Mesenchymal stem cell (in vitro differentiated cells and primary cell): ENCODE results near the gene MEIOSIN.
"Not testable (repeated sequence)": the region's sequence is repeated elsewhere in the genome, so short reads cannot be mapped to it uniquely, and the experiment has no call there.

ENCODE experiments used
- DNase-seq: peaks from one replicate; pipeline ENCODE4 v3.0.0-alpha.2; 2013
- H2AFZ ChIP-seq: one replicate; pipeline ENCODE4 v1.6.1; 2013; ENCODE audit warnings: low read depth, mild to moderate bottlenecking, control low read depth, inconsistent platforms, low read length, moderate library complexity
- H2AK5ac ChIP-seq: 2 replicates; pipeline ENCODE4 v1.6.1; 2013; ENCODE audit warnings: low read length, moderate library complexity, mild to moderate bottlenecking, inconsistent platforms; ENCODE audit not compliant: severe bottlenecking
- H2BK120ac ChIP-seq: one replicate; pipeline ENCODE4 v1.6.1; 2013; ENCODE audit warnings: low read depth, mild to moderate bottlenecking, inconsistent platforms, low read length, moderate library complexity
- H2BK12ac ChIP-seq, 2 experiments: one replicate each; pipeline ENCODE4 v1.6.1; 2013; ENCODE audit warnings: inconsistent platforms in 2 of 2, low read length in 2 of 2, mild to moderate bottlenecking in 2 of 2, moderate library complexity in 2 of 2, control low read depth in 1 of 2
- H2BK15ac ChIP-seq: one replicate; pipeline ENCODE4 v1.6.1; 2013; ENCODE audit warnings: mild to moderate bottlenecking, low read depth, inconsistent platforms; ENCODE audit not compliant: poor library complexity, severe bottlenecking
- H2BK5ac ChIP-seq: 2 replicates; pipeline ENCODE4 v1.6.1; 2013; ENCODE audit warnings: low read depth, mild to moderate bottlenecking, low read length, control low read depth, inconsistent platforms; ENCODE audit not compliant: poor library complexity, severe bottlenecking
- H3K14ac ChIP-seq, 2 experiments: one replicate each; pipeline ENCODE4 v1.6.1; 2013; ENCODE audit warnings: inconsistent platforms in 2 of 2, low read length in 2 of 2, control low read depth in 1 of 2, mild to moderate bottlenecking in 1 of 2, moderate library complexity in 1 of 2
- H3K18ac ChIP-seq, 2 experiments: one replicate each; pipeline ENCODE4 v1.6.1; 2013; ENCODE audit warnings: inconsistent platforms in 2 of 2, low read length in 2 of 2, control low read depth in 1 of 2, low read depth in 1 of 2, mild to moderate bottlenecking in 1 of 2
- H3K23ac ChIP-seq, 2 experiments: one replicate each; pipeline ENCODE4 v1.6.1; 2013; ENCODE audit warnings: inconsistent platforms in 2 of 2, low read length in 2 of 2, mild to moderate bottlenecking in 2 of 2, moderate library complexity in 2 of 2, control low read depth in 1 of 2
- H3K27ac ChIP-seq: 2 replicates; pipeline ENCODE4 v1.5.1; 2013; ENCODE audit warnings: mild to moderate bottlenecking, moderate library complexity, low read length, control low read depth, inconsistent platforms; ENCODE audit not compliant: poor library complexity, severe bottlenecking
- H3K27me3 ChIP-seq, 2 experiments: 2 replicates each; pipeline versions ENCODE4 v1.6.1 to v1.7.0; 2013; ENCODE audit warnings: low read length in 2 of 2, mild to moderate bottlenecking in 2 of 2, moderate library complexity in 2 of 2, control low read depth in 1 of 2, inconsistent platforms in 1 of 2; ENCODE audit not compliant: control insufficient read depth in 1 of 2, insufficient read depth in 1 of 2
- H3K36me3 ChIP-seq, 2 experiments: 2 replicates each; pipeline versions ENCODE4 v1.6.1 to v1.7.0; 2013; ENCODE audit warnings: low read length in 2 of 2, control low read depth in 1 of 2, inconsistent platforms in 1 of 2, low read depth in 1 of 2, mild to moderate bottlenecking in 1 of 2; ENCODE audit not compliant: insufficient read depth in 2 of 2, control insufficient read depth in 1 of 2
- H3K4ac ChIP-seq, 2 experiments: one replicate each; pipeline ENCODE4 v1.6.1; 2013; ENCODE audit warnings: inconsistent platforms in 2 of 2, low read length in 2 of 2, mild to moderate bottlenecking in 2 of 2, moderate library complexity in 2 of 2, control low read depth in 1 of 2, low read depth in 1 of 2
- H3K4me1 ChIP-seq: 2 replicates; pipeline ENCODE4 v1.6.1; 2013; ENCODE audit warnings: low read depth, low read length, control low read depth; ENCODE audit not compliant: control insufficient read depth, insufficient read depth
- H3K4me2 ChIP-seq: 2 replicates; pipeline ENCODE4 v1.6.1; 2013; ENCODE audit warnings: low read length, mild to moderate bottlenecking, inconsistent platforms; ENCODE audit not compliant: poor library complexity, severe bottlenecking
- H3K4me3 ChIP-seq, 2 experiments: 2 replicates each; pipeline versions ENCODE4 v1.5.1 to v1.7.0; 2013; ENCODE audit warnings: low read length in 2 of 2, mild to moderate bottlenecking in 2 of 2, control low read depth in 1 of 2, low read depth in 1 of 2; ENCODE audit not compliant: insufficient read depth in 1 of 2
- H3K79me1 ChIP-seq: replicated peaks from 2 replicates; pipeline ENCODE4 v1.6.1; 2013; ENCODE audit warnings: mild to moderate bottlenecking, control low read depth, low read length, inconsistent platforms; ENCODE audit not compliant: poor library complexity, severe bottlenecking
- H3K9ac ChIP-seq: 2 replicates; pipeline ENCODE4 v1.7.0; 2013; ENCODE audit warnings: mild to moderate bottlenecking, low read length, moderate library complexity
- H3K9me3 ChIP-seq: 2 replicates; pipeline ENCODE4 v1.7.0; 2013; ENCODE audit warnings: mild to moderate bottlenecking, low read length; ENCODE audit not compliant: control insufficient read depth
- H4K8ac ChIP-seq: one replicate; pipeline ENCODE4 v1.6.1; 2013; ENCODE audit warnings: inconsistent platforms, mild to moderate bottlenecking, low read length, moderate library complexity
- H4K91ac ChIP-seq: one replicate; pipeline ENCODE4 v1.6.1; 2013; ENCODE audit warnings: mild to moderate bottlenecking, low read length, inconsistent platforms
- WGBS: methylation state at CpG from one replicate; pipeline ENCODE4 v1.1.7; 2013; ENCODE audit warnings: mixed read lengths; 5-methylcytosine and 5-hydroxymethylcytosine counted together

MEIOSIN gene

GRCh38 chr19:45794627-45795026 is 61.4 kb downstream of the MEIOSIN start:
- Histone ChIP-seq H3K18ac (no peak overlapping the region), H3K4me3 (no peak overlapping the region), H3K79me1 (peaks cover 7% of the 10 kb centered on the region), H3K9ac (no peak overlapping the region), H3K27me3 (no peaks in the 10 kb centered on the region), H2BK5ac (no peak overlapping the region), H4K8ac (no peak overlapping the region), H2BK12ac (no peak overlapping the region), H3K27ac (no peak overlapping the region), H2AFZ (no peak overlapping the region), H2AK5ac (no peak overlapping the region), H3K9me3 (no peaks in the 10 kb centered on the region), H3K4me1 (peaks cover 19% of the 10 kb centered on the region), H3K4ac (no peak overlapping the region), H3K4me2 (no peak overlapping the region), H3K36me3 (peaks cover 6 to 10% of the 10 kb centered on the region in 2 experiments), H3K14ac (no peak overlapping the region), H2BK15ac (no peak overlapping the region), H2BK120ac (no peak overlapping the region), H3K23ac (no peak overlapping the region), H4K91ac (no peak overlapping the region)
- DNase-seq, result no peak
- WGBS, result 89% methylated on average over 2 of the region's 2 CpGs

GRCh38 chr19:45798995-45799517 is 65.8 kb downstream of the MEIOSIN start:
- no peak overlapping the region for H2BK5ac ChIP-seq
- no peak overlapping the region for H3K4me2 ChIP-seq
- peak; percentile 83 for DNase-seq
- no peak overlapping the region for H2AFZ ChIP-seq
- H3K79me1 ChIP-seq, result no peaks in the 10 kb centered on the region
- no peak overlapping the region for H2BK12ac ChIP-seq
- no peak overlapping the region for H2BK15ac ChIP-seq
- H3K27ac ChIP-seq, result no peak overlapping the region
- H2BK120ac ChIP-seq, result no peak overlapping the region
- no peak overlapping the region for H4K8ac ChIP-seq
- no peaks in the 10 kb centered on the region for H3K27me3 ChIP-seq
- H3K9me3 ChIP-seq, result no peaks in the 10 kb centered on the region
- no peak overlapping the region for H3K4ac ChIP-seq
- H3K18ac ChIP-seq, result no peak overlapping the region
- H2AK5ac ChIP-seq, result no peak overlapping the region
- no peak overlapping the region for H3K23ac ChIP-seq
- H3K9ac ChIP-seq, result no peak overlapping the region
- H3K36me3 ChIP-seq, result no peaks in the 10 kb centered on the region
- H4K91ac ChIP-seq, result no peak overlapping the region
- H3K4me3 ChIP-seq, result no peak overlapping the region
- H3K14ac ChIP-seq, result no peak overlapping the region
- WGBS, result 19% methylated on average over 9 of the region's 10 CpGs
- H3K4me1 ChIP-seq, result peaks cover 20% of the 10 kb centered on the region

- not testable (repeated sequence) for H3K4me3 ChIP-seq, H3K79me1 ChIP-seq, H3K18ac ChIP-seq, DNase-seq, H3K27me3 ChIP-seq, H2BK15ac ChIP-seq, H3K27ac ChIP-seq, H3K4me2 ChIP-seq, H3K36me3 ChIP-seq, H2BK120ac ChIP-seq, H3K9me3 ChIP-seq, H2AK5ac ChIP-seq, H3K4ac ChIP-seq, H3K23ac ChIP-seq, H4K91ac ChIP-seq, H4K8ac ChIP-seq, H3K9ac ChIP-seq, H2AFZ ChIP-seq, H3K14ac ChIP-seq, H2BK5ac ChIP-seq
- Histone ChIP-seq H2BK12ac (peak overlapping the region in 1 of 2 experiments; percentile 38), H3K4me1 (peaks cover 20% of the 10 kb centered on the region)
- WGBS, result 96% methylated on average over 4 of the region's 5 CpGs
Observed at GRCh38 chr19:45799541-45799940, 66.3 kb downstream of the MEIOSIN start.

- Histone ChIP-seq H3K18ac (peak overlapping the region in 1 of 2 experiments; percentile 25), H2BK12ac (peak overlapping the region; percentile 21 to 82), H2AK5ac (no peak overlapping the region), H2AFZ (no peak overlapping the region), H3K79me1 (no peaks in the 10 kb centered on the region), H3K4ac (no peak overlapping the region), H3K4me1 (peaks cover 20% of the 10 kb centered on the region), H2BK120ac (no peak overlapping the region), H2BK15ac (peak overlapping the region; percentile 39), H4K91ac (no peak overlapping the region), H2BK5ac (no peak overlapping the region), H3K27ac (no peak overlapping the region), H3K23ac (no peak overlapping the region), H3K4me3 (no peak overlapping the region), H3K14ac (no peak overlapping the region), H3K36me3 (no peaks in the 10 kb centered on the region), H3K27me3 (no peaks in the 10 kb centered on the region), H3K9ac (no peak overlapping the region), H3K9me3 (no peaks in the 10 kb centered on the region), H3K4me2 (no peak overlapping the region), H4K8ac (peak overlapping the region; percentile 12)
- peak; percentile 83 for DNase-seq
- 71% methylated on average over 7 of the region's 8 CpGs for WGBS
Observed at GRCh38 chr19:45800070-45800553, 66.9 kb downstream of the MEIOSIN start.
